GM19324 (cell line): ENCODE results near the gene DENND1A.

Source experiments
- ATAC-seq: cut with Tn5 transposase; IDR thresholded peaks from one replicate; pipeline ENCODE4 v1.9.1; 2021; ENCODE audit warnings: mild to moderate bottlenecking, moderate library complexity; ENCODE audit not compliant: unreplicated experiment, low FRiP score

DENND1A gene

DNA sequence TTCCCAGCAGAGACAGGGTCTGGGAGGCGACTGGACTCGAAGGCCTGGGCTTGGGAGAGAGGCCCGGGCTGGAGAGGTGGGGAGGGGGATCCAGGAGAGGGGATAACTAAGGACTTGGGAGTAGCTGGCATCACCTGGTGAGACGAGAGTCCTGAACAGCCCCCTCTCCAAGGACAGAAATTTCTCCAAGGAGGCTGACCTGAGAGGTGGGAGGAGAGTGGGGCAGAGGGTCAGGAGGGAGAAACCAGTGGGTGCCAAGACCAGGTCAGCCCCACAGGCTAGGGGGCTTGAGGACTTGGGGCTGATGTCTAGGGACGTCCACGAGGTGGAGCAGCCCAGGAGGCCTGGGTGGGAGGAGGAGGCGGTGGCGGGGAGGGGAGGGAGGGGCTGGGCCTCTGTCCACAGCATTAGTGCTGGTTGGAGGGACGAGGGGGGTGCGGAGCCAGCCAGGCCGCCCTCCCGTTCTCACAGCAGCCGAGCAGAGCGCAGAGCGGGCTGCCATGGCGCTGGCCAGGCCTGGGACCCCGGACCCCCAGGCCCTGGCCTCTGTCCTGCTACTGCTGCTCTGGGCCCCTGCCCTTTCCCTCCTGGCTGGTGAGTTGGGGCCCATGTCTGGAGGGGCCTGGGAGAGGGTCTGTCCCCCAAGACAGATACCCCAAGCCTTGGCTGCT, 574.0 kb downstream of the DENND1A start, which contains the start of gene CRB2:
Gene CRB2, plus strand, starts transcription at position 437 of the 671 bp plus-strand sequence. Its CDS starts 64 bp downstream, at position 501.
- no peak for ATAC-seq

DNA sequence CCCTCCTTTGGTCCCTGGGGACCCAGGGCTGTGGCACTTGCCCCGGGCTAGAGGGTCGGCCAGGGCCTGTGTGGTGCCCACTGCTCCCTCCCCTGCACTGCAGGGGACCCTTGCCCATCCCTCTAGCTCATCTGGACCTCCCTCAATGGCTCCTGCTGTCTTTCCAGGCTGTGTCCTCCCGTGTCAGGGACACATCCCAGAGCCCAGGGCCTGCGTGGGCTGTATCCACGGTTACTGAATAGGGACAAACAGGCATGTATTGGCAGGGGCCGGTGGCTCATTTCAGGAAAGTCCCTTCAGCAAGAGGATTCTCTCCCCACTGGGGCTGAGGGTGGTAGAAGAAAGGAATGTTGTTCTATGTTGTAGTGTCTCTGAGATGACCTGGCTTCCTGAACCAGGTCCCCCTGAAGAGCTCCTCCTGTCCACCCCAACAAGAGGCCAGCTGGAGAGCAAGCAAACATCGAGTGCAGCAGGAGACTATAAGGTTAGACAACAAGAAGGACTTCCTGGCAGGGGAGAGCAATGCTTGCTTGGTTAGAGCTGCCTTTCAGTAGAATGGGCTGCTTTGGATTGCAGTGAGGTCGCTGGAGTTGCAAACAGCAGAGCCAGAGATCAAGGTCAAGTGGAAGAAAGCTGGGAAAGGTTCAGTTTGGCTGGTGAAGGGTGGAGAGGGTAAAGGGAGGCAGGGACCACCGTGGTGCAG, 575.0 kb downstream of the DENND1A start:
- ATAC-seq, result no peak

DNA sequence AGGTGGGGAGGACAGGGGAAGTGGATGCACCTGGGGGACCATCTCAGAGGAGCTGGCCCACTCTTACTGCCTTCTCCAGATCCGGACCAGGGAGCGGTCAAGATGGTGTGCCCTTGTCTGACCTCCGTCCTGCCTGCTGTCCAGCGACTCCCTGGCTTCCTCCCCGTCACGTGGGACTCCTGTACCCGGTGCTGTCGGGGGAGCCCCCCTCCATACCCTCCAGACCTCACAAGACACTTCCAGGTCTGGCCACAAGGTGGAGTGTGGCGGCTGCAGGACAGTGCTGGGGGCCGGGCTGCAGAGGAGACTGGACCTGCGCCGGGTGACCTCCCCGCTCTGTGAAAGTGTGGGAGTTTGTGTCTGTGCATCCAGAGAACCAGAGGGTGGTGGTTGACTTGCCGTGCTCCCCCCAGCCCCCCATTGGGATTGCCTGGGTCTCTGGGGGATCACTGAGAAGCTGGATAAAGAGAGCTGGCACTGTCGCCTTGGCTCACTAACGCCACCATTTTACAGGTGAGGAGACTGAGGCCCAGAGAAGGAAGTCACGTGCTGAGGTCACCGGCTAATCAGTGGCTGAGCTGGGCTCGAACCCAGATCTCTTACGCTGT, 575.8 kb downstream of the DENND1A start:
- ATAC-seq, result peak; percentile 53

DNA sequence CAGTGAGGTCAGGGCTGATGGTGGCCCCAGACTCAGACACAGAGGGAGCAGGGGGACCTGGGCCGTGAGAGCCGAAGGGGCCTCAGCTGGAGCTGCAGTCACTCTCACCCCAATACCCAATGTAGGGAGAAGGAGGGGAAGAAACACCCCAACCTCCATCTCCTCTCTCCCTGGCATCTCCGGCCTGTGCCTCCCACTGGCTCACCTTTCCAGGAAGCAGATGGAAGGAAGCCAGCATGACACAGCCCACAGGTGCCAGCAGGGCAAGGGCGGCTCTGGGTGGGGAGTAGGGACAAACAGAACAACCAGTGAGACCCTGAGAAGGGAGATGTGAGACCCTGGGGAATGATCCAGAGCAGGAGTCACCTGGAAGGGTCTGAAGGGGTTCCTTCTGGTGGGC, 576.9 kb downstream of the DENND1A start:
- no peak for ATAC-seq

DNA sequence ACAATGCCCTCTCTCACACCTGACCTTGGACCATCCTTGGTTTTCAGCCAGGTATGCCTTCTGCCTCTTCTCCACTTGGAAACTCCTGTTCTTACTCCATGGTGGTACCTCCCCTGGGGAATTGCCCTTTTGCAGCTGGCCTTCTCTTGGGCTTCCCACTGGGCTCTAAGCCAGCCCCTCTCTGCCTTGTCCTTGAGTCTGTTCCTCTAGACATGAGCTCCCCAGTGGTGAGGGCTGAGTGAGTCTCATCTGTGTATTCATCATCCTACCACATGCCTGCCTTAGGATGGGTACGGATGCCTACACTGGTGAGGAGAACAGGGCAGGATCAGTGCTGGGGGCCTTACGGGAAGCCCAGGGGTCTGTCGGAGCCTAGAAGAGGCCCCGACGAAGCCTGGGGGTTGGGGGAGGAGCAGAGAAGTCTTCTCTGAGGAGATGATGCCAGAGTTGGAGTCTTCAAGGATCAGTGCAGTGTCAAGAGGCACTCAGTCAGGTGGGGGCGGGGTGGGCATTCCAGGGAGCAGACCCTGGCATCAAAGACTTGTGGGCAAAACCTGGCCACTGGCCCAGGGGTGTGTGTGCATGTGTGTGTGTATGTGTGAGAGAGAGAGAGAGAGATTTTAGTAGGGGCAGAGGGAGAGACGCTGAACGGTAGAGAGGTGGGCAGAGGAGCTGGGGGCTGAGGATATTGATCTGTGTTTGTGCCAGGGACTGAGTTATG, 579.2 kb downstream of the DENND1A start:
- ATAC-seq, result no peak

DNA sequence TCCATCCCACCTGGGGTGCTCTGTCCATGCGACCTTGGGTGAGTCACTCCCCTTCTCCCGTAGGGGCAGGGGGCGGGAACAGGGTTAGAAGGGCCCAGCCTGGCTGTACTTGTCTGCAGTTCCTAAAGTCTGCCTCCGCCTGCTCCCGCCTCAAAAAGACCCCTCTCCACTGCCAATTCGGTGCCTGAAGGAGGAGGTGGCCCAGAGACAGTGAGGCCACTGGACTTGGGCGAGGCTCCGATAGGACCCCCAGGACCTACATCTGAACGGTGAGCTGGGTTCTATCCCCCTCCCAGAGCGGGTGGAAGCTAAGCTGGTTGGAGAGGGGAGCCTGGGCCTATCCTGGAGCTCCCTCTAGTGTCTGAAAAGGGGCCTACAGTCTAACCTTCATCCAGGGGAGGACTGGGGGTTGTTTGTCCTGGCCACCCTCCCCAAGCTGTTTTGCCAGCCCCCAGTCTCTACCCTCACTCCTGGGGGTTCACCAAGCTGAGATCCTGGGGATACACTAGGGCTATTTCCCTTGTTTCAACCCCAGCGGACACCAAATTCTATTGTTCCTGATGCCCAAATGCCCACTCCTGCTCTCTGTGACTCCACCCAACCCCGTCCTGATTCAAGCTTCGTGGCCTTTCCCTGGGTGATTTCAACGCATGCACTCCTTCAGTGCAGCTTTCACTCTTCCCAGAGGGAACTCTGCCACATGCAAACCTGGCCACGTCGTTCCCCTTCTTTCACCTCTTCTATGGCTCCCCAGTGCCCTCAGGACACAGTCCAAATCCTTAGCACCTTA, 580.0 kb downstream of the DENND1A start:
- no peak for ATAC-seq

DNA sequence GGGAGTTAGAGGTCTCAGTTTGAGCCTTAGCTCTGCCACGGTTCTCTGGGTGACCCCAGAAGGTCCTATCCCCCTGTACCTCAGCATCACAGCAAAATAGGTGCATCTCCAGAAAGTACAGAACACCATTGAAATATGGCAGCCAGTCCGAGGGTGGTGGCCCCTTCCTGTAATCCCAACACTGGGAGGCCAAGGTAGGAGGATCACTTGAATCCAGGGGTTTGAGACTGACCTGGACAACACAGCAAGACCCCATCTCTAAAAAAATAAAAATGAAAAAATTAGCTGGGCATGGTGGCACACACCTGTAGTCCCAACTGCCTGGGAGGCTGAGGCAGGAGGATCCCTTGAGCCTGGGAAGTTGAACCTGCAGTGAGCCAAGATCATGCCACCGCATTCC, 580.9 kb downstream of the DENND1A start:
- no peak for ATAC-seq

DNA sequence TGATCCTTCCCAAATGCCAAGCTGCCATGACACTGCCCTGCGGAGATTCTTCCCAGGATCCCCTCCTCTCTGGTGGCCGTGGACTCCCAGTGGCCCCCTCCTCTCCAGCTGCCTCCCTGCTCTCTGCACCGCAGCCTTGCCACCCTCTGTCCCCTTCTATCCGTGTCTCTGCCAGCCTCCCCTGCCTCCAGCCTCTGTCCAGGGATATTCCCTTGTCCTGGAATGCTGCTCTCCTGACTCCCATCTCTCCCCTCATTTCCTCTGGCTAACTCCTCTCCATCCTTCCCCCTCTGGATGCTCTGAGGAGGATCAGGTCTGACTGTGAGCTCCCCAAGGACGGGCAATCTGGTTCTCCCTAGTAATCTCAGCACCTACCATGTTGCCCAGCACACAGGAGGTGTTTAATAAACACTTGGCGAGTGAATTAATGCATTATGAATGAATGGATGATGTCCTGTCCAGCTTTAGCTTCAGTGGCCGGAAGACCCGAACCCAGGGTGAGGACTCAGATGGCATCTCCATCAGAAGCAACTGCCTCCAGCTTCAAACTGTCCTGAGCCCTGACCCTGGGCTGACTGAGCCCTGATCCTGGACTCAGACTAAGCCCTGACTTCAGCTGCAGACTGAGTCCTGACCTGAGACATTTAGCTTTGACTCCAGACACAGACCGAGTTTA, 581.5 kb downstream of the DENND1A start:
- ATAC-seq, result no peak

DNA sequence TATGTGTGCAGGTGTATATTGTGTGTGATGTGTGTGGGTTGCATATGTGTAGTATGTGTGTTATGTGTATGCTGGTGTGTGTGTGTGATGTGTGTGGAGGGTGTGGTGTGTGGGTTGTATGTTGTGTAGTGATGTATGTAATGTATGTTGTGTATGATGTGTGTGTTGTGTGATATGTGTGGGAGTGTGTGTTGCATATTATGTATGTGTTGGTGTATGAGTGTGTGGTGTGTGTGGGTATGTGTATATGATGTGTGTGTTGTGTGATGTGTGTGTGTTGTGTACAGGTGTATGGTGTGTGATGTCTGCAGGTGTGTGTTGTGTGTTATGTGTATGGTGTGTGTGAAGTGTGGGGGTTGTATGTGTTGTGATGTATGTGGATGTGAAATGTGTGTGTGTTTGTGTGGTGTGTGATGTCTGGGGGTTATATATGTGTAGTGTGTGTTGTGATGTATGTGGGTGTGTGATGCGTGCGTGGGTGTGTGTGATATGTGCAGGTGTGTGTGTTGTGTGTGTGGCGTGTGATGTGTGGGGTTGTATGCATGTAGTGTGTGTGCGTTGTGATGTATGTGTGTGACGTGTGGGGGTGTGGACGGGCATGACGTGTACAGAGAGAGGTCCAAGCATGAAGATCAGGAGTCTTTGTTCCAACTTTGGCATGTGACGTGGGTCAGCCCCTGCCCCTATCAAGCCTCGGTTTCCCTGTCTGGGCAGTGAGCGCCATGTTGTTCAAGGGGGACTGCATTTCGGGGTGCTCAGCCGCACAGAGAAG, 582.5 kb downstream of the DENND1A start:
- ATAC-seq, result no peak

DNA sequence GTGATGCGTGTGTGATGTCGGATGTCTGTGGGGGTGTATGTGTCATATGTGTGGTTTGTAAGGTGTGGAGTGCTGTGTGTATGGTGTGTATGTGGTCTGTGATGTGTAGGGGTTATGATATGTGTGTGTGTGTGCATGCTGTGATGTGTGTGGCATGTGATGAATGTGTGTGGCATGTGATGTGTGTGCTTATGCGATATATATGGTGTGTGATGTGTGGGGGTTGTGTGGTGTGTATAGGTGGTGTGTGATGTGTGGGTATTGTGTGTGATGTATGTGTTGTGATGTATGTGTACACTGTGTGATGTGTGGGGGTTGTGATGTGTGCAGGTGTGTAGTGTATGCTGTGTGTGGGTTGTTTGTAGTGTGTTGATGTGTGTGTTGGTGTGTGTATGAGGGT, 583.1 kb downstream of the DENND1A start:
- no peak for ATAC-seq

DNA sequence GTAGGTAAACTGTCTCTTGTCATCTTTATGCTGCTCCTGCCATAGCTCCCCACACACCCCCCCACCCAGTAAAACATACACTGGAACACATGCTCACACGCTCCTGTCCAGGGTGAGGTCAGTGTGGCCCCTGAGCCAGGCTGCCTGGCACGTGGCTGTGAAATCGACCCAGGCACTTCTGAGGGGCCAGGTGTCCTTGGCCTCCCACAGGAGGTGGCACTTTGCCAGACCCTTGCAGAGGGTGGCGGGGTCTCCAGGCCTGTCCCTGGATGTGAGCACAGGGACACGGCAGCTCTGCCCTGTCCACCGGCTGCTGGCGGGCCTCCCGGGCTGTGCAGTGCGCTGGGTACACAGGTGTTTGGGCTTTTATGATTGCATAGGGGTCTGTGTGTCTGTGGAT, 583.9 kb downstream of the DENND1A start:
- no peak for ATAC-seq

DNA sequence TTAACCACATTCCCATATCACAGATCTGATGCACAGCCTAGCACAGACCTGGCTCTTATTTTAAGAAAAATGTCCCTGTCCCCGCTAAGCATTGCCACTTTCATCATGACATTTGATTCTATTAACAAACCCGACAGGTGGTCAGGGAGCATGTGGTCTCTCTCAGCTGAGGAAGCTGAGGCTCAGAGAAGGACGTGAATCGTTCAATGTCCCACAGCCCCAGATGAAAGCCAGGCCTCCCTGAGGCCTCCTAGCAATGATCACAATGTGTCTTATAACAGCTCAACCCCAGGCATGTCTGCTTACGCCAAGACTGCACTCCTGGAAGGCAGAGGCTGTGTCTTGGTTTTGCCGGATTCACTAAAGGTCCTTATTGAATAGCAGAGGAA, 584.4 kb downstream of the DENND1A start:
- no peak for ATAC-seq

DNA sequence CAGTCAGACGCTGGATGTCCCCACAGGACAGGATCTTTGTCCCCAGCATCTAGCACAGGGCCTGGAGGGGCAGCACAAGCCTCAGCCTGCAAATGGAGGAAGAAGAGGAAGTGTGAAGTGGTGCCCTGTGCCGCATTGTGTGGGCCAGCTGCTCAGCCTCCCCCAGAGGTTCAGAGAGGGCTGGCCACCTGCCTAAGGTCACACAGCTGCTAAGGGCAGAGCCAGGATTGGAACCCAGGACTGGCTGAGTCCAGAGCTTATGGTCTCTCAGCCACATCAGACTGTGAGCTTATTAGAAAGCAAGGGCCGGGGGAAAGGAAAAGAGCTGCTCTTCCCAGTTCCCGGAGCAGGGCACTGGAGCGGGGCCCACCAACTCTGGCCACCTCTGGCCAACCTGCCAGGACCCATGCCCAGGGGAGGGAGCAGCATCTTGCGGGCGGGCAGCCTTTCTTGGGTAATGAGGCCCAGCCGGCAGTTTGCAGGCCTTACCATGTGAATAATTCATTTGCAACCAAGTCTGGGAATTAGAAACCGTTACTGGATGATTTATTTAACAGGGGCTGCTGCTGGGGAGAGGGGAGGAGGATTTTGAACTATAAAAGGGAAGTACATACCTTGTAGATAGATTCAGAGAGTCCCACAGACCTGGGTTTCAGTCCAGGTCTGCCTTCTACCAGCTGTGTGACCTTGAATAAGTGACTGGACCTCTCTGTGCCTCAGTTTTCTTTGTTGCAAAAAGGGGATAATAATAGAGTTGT, 585.6 kb downstream of the DENND1A start:
- ATAC-seq, result no peak

DNA sequence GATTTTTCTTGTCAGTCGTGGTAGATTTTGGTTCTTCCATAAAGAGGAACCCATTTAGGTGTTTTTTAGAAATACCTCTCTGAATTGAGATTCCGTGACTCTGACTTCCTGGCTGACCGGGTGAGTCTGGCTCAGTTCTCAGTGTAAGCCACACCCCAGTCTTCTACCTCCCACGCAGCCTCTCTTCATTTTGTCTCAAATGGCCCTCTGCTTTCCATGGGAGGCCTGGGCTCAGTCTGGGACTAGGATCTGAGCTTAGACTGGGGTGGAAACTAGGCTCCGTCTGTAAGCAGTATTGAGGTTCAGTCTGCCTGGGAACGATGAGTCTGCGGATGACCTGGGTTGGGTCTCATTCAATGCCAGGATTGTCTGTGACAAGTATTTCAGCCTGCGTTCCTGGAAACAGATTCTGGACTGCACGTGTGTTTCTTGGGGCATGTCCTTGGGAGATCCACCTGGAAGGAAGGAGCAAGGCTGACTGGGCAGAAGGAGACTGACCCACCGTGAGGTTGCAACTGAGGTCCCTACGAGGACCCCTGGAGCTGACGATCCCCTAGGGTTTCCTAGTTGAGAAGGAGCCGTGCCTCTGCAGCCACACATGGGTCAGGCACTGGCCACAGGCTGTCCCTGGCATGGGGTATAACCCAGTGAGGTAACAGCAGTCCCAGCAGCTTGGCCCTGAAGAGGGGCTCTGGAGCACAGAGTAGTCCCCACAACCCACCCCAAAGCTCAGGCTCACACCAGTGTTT, 586.3 kb downstream of the DENND1A start:
- ATAC-seq, result no peak

DNA sequence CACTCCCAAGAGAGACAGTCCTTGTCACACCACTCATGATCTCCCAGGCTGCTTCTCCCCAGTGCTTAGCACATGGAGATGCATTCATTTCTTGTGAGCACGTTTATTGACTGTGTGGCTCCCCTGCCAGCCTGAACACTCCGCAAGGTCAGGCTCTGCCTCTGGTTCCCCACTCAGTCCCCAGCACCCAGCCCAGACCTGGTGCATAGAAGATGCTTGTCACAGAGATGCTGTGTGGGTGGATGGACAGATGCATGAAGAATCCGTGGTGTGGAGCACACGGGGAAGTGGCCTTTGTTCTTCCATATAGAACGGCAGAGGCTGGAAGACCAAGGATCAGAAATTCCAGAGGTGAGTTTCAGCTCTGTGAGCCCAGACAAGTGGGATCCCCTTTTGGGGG, 587.7 kb downstream of the DENND1A start:
- no peak for ATAC-seq

DNA sequence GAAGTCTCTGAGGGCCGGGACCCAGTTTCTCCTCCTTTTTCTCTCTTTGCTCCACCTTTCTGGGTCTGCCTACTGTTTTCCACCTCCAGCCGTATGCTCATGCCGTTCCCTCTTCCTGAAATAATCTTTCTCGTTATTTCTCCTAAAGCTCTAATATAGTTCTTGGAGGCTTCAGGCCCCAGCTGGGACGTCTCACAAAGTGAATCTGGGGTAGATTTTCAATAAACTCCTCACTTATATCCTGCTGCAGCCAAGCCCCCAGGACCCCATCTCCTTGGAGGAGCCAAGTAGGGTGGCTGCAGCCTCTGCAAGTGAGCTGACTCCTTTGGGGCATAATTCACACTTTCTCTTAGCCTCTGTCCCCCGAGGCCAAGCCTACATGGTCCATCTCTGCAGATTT, 588.1 kb downstream of the DENND1A start:
- ATAC-seq, result no peak

DNA sequence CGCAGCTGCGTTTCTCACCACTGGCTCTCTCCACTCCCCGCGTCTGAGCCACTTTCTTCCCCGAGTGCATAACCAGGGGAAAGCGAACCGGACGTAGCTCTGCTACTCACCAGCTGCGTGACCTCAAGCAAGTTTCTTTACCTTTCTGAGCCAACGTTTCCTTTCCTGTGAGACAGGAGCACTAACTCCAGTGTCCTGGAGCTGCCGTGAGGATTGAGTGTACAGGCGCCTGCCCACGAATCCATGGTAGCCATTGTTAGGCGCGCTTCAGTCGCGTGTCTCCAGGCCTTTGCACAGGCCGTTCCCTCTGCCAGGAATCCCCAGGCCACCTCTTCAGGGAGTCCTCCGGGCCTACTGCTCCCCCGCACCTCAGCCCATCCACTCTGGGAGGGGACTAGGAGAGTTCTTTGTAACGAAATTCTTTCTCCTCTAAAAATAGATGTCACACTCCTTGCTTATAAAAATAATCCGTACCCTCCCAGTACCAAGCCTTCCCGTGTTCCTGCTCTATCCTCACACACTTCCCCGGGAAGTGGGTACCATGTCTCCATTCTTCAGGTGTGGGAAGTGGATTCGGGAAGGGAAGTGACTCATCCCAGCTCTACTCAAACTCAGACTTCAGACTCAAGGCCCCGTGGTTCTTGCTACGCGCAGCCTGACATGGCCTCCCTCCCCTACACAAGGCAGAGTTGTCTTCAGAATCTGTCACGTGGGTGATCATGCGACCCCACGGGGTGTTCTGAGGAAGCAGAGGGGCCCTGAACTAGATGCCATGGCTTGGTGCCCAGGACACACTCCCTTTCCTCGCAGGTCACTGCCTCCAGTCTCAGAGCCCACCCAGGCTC, 590.0 kb downstream of the DENND1A start:
- ATAC-seq, result peak; percentile 36
